B cell (primary cell): ENCODE data around the gene GABRG3.

ENCODE experiments used
- CTCF ChIP-seq: fragments of 200-600 bp; IDR thresholded peaks from one replicate; pipeline ENCODE4 v1.8.0; 2022; ENCODE audit warnings: antibody characterized with exemption, mild to moderate bottlenecking
- EZH2 ChIP-seq: IDR thresholded peaks from 2 replicates; pipeline ENCODE4 v1.6.1; 2012; ENCODE audit warnings: borderline replicate concordance, low read depth, mild to moderate bottlenecking, moderate library complexity, low read length; ENCODE audit not compliant: insufficient read depth, poor library complexity, severe bottlenecking

- TF ChIP-seq EZH2 (no peak), CTCF (no peak)
These were observed 425.5 kb downstream of the GABRG3 start for GRCh38 chr15:27396521-27396920.
